Endothelial cell of umbilical vein (primary cell): ENCODE data around the gene BABAM2. TPM values are rescaled to one million over a fixed set of nuclear protein-coding genes. Genes with fewer than 3 reads are reported as not detected.

Experiments
- BruUV-seq: library from RNA; stranded (reverse); fragments of 400-500 nt; replicated peaks from 2 replicates; lab custom pipeline; 2021; lab: Mats Ljungman, UMichigan
- CTCF ChIA-PET: fragments of 300-600, 350-600 bp; sonication (Branson Sonifier 250); formaldehyde crosslinking; loops from one replicate; lab custom pipeline; 2021; ENCODE audit warnings: antibody characterized with exemption, inconsistent platforms; lab: Charles Lee
- POLR2A ChIA-PET: fragments of 300-600, 350-600 bp; sonication (Branson Sonifier 250); formaldehyde crosslinking; loops from one replicate; lab custom pipeline; 2021; ENCODE audit warnings: antibody characterized with exemption, inconsistent platforms; lab: Charles Lee
- DNase-seq: peaks from one replicate; pipeline ENCODE4 v3.0.0-alpha.2; 2011; ENCODE audit warnings: low read depth, low spot score
- FAIRE-seq: peaks from 2 replicates; lab custom pipeline; 2011; peaks lifted over from hg19 to GRCh38; lab: Jason Lieb, UNC
- H2AFZ ChIP-seq: 2 replicates; pipeline ENCODE4 v1.6.0; 2012; ENCODE audit warnings: low read depth, low read length, control low read depth, inconsistent platforms
- H3K27ac ChIP-seq: 2 replicates; pipeline ENCODE4 v1.5.1; 2011; ENCODE audit warnings: low read depth, mild to moderate bottlenecking, control low read depth, low read length, moderate library complexity; ENCODE audit not compliant: insufficient read depth
- H3K27me3 ChIP-seq, 2 experiments: 2 replicates each; pipeline versions ENCODE4 v1.6.0 to v1.6.1; 2011; ENCODE audit warnings: low read length in 2 of 2, mixed read lengths in 1 of 2; ENCODE audit not compliant: control insufficient read depth in 2 of 2, insufficient read depth in 2 of 2
- H3K36me3 ChIP-seq, 2 experiments: 2 replicates in 1 of 2; 3 replicates in 1 of 2; pipeline ENCODE4 v1.5.1; 2011; ENCODE audit warnings: low read length in 2 of 2, mild to moderate bottlenecking in 1 of 2, moderate library complexity in 1 of 2; ENCODE audit not compliant: control insufficient read depth in 2 of 2, insufficient read depth in 2 of 2; ENCODE audit errors: extremely low read depth in 1 of 2
- H3K4me1 ChIP-seq: 3 replicates; pipeline ENCODE4 v1.5.1; 2011; ENCODE audit warnings: mild to moderate bottlenecking, low read length; ENCODE audit not compliant: control insufficient read depth, insufficient read depth; ENCODE audit errors: extremely low read depth
- H3K4me2 ChIP-seq: 2 replicates; pipeline ENCODE4 v1.6.1; 2011; ENCODE audit warnings: low read length, control low read depth, mixed read lengths; ENCODE audit not compliant: insufficient read depth
- H3K4me3 ChIP-seq, 3 experiments: fragments of 200-600 bp in 1 of 3; sonication (generic), shearing (Covaris generic) in 1 of 3; replicated peaks in 1 of 3; 2 replicates each; pipeline ENCODE4 v1.5.1; 2011 to 2016; ENCODE audit warnings: control low read depth in 3 of 3, low read length in 3 of 3, mild to moderate bottlenecking in 2 of 3, inconsistent platforms in 1 of 3, low read depth in 1 of 3, moderate library complexity in 1 of 3; ENCODE audit not compliant: insufficient read depth in 1 of 3
- H3K79me2 ChIP-seq: 2 replicates; pipeline ENCODE4 v1.6.0; 2012; ENCODE audit warnings: low read length, inconsistent platforms; ENCODE audit not compliant: control insufficient read depth, insufficient read depth
- H3K9ac ChIP-seq: replicated peaks from 2 replicates; pipeline ENCODE3; 2011; ENCODE audit warnings: low read length, control low read depth; ENCODE audit not compliant: insufficient read depth; ENCODE audit errors: extremely low read depth
- H3K9me1 ChIP-seq: replicated peaks from 3 replicates; pipeline ENCODE4 v1.6.0; 2011; ENCODE audit warnings: mild to moderate bottlenecking, low read length; ENCODE audit not compliant: control insufficient read depth, insufficient read depth; ENCODE audit errors: extremely low read depth
- H3K9me3 ChIP-seq: replicated peaks from 2 replicates; pipeline ENCODE4 v1.5.1; 2012; ENCODE audit warnings: low read length, inconsistent platforms; ENCODE audit not compliant: control insufficient read depth, insufficient read depth
- H4K20me1 ChIP-seq: replicated peaks from 2 replicates; pipeline ENCODE3; 2011; ENCODE audit warnings: mild to moderate bottlenecking, low read length; ENCODE audit not compliant: control insufficient read depth, insufficient read depth; ENCODE audit errors: extremely low read depth
- EZH2 ChIP-seq: IDR thresholded peaks from 2 replicates; pipeline ENCODE4 v1.6.1; 2012; ENCODE audit warnings: borderline replicate concordance, low read depth, mild to moderate bottlenecking, moderate library complexity, low read length, inconsistent platforms; ENCODE audit not compliant: severe bottlenecking
- FOS ChIP-seq: IDR thresholded peaks from 2 replicates; pipeline ENCODE4 v1.6.1; 2011; ENCODE audit warnings: mild to moderate bottlenecking, low read length, moderate library complexity, borderline replicate concordance; ENCODE audit not compliant: insufficient read depth
- GATA2 ChIP-seq: IDR thresholded peaks from 2 replicates; pipeline ENCODE4 v1.7.0; 2011; ENCODE audit warnings: low read depth, mild to moderate bottlenecking, moderate library complexity, mixed read lengths, low read length; ENCODE audit not compliant: insufficient read length, insufficient read depth
- JUN ChIP-seq: IDR thresholded peaks from 2 replicates; pipeline ENCODE4 v1.6.1; 2011; ENCODE audit warnings: borderline replicate concordance, low read depth; ENCODE audit not compliant: insufficient read length, insufficient read depth
- MYC ChIP-seq: IDR thresholded peaks from one replicate; pipeline ENCODE4 v1.6.1; 2011; ENCODE audit warnings: mild to moderate bottlenecking, low read depth, low read length
- POLR2A ChIP-seq: IDR thresholded peaks from 2 replicates; pipeline ENCODE4 v1.6.1; 2012; ENCODE audit warnings: low read depth, mild to moderate bottlenecking, control low read depth, low read length
- POLR2AphosphoS5 ChIP-seq: IDR thresholded peaks from 2 replicates; pipeline ENCODE4 v1.6.1; 2012; ENCODE audit warnings: low read depth, mild to moderate bottlenecking, control low read depth, low read length, moderate library complexity; ENCODE audit not compliant: insufficient read depth
- dilution Hi-C: fragments of 300-500 bp; cut with MboI; formaldehyde crosslinking; loops from one replicate; pipeline ENCODE4 v1.15.0; 2019; ENCODE audit warnings: low sequenced_read_pairs; ENCODE audit not compliant: extremely low pct_ligation_motif_present
- intact Hi-C: fragments of 100-400 bp; cut with micrococcal nuclease; formaldehyde crosslinking; loops from one replicate; pipeline ENCODE4 v1.10.0; 2022
- polyA plus RNA-seq, 4 experiments: library from polyadenylated mRNA; depleted of rRNA in 3 of 4; stranded (reverse) in 3 of 4; unstranded in 1 of 4; fragments of >200 nt; gene quantifications; 2 replicates each; pipeline versions ENCODE4 v1.2.1 to v1.2.3, GENCODE V29; 2011 to 2012; ENCODE audit warnings: missing spikeins in 1 of 4
- total RNA-seq: library from RNA; stranded (reverse); gene quantifications from 2 replicates; pipeline ENCODE4 v1.2.3, GENCODE V29; 2021
- TF ChIP-seq, protein P1 (sequence below), 2 donors: IDR thresholded peaks; 1 replicate in 1 of 2; 2 replicates in 1 of 2; pipeline ENCODE4 v1.5.1; 2011; ENCODE audit warnings: low read length in 2 of 2, mild to moderate bottlenecking in 2 of 2, moderate library complexity in 2 of 2, control low read depth in 1 of 2, inconsistent platforms in 1 of 2, low read depth in 1 of 2; ENCODE audit not compliant: insufficient read depth in 1 of 2; ENCODE audit errors: extremely low read depth in 1 of 2
- TF ChIP-seq, protein P2 (sequence below): IDR thresholded peaks from 2 replicates; pipeline ENCODE4 v1.6.1; 2011; ENCODE audit not compliant: insufficient read depth, insufficient read length

Gene BABAM2
- total and polyA plus RNA-seq, 2 donors (not counting 3 experiments of a cell fraction or from before 2014, with no cell fraction given) = 19.9 to 27.6 TPM

DNA sequence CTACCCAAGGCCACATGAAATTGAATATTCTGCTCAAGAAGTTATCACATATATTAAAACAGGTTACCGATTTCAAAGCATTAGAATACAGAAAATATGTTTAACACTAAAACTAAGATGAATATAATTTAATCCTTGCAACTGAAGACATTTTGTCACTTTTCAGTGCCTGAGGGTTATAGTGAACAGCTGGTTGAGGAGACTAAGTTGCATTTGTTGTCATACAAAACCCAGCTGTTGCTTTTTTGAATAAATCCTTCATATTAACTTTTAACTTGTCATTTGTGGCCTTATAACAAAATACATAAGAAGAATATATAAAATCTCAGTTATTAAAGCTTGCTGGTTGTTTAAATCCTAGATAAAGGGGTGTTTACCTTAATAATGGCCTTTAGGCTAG is 37.8 kb upstream of the BABAM2 start:
- peaks cover 8% of the 10 kb centered on the region for H3K4me1 ChIP-seq

More for the DNA sequence above, 37.8 kb upstream of the BABAM2 start:
- ChIA-PET CTCF (interaction anchor here (1.0 kb wide), 1 partner anchor 19 kb away, joined by 4 read pairs; no protein-coding TSS in a partner anchor), POLR2A (no interaction called here)
- DNase-seq (no peak), FAIRE-seq (no peak)
- Histone ChIP-seq H3K36me3 (no peaks in the 10 kb centered on the region), H3K4me3 (no peak overlapping the region), H3K9me1 (no peaks in the 10 kb centered on the region), H3K27me3 (no peaks in the 10 kb centered on the region), H4K20me1 (no peaks in the 10 kb centered on the region), H3K27ac (no peak overlapping the region), H3K9ac (no peak overlapping the region), H3K9me3 (no peaks in the 10 kb centered on the region), H3K79me2 (no peaks in the 10 kb centered on the region), H2AFZ (no peak overlapping the region), H3K4me2 (no peak overlapping the region)
- dilution Hi-C loops (no loop called here), intact Hi-C loops (no loop called here)
- TF ChIP-seq POLR2A = no peak
- no peak for TF ChIP-seq MYC
- TF ChIP-seq EZH2 = no peak
- TF ChIP-seq JUN = no peak
- TF ChIP-seq POLR2AphosphoS5 = no peak
- TF ChIP-seq, protein P1, sequence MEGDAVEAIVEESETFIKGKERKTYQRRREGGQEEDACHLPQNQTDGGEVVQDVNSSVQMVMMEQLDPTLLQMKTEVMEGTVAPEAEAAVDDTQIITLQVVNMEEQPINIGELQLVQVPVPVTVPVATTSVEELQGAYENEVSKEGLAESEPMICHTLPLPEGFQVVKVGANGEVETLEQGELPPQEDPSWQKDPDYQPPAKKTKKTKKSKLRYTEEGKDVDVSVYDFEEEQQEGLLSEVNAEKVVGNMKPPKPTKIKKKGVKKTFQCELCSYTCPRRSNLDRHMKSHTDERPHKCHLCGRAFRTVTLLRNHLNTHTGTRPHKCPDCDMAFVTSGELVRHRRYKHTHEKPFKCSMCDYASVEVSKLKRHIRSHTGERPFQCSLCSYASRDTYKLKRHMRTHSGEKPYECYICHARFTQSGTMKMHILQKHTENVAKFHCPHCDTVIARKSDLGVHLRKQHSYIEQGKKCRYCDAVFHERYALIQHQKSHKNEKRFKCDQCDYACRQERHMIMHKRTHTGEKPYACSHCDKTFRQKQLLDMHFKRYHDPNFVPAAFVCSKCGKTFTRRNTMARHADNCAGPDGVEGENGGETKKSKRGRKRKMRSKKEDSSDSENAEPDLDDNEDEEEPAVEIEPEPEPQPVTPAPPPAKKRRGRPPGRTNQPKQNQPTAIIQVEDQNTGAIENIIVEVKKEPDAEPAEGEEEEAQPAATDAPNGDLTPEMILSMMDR (IDR thresholded peaks at IDR 0.05; ENCODE audit: extremely low read depth in 1 of 2, insufficient read depth in 1 of 2, low read depth in 1 of 2, low read length in 2 of 2) = no peak
- no peak for TF ChIP-seq GATA2
- TF ChIP-seq, protein P2, sequence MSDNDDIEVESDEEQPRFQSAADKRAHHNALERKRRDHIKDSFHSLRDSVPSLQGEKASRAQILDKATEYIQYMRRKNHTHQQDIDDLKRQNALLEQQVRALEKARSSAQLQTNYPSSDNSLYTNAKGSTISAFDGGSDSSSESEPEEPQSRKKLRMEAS = no peak
- no peak for TF ChIP-seq FOS
- BruUV-seq = no TSS peak
